ENCODE data around the gene TTC7B.
A peak's percentile ranks its signal among the peaks of the same experiment; 100 is the strongest.

The TTC7B gene

GRCh38 chr14:90700933-90701776, 115.1 kb downstream of the TTC7B start:
- DNase-seq: no peak
- Histone ChIP-seq H3K79me2 (ENCODE audit: control insufficient read depth, insufficient read depth, low read length) (no peaks in the 10 kb centered on the region), H3K56ac (ENCODE audit: low read length) (no peak overlapping the region), H3K79me1 (ENCODE audit: low read length) (no peaks in the 10 kb centered on the region), H3K4me1 (ENCODE audit: control insufficient read depth, low read depth, low read length) (no peaks in the 10 kb centered on the region), H3K4ac (ENCODE audit: low read depth, low read length) (no peak overlapping the region), H4K5ac (ENCODE audit: low read length) (no peak overlapping the region), H2BK15ac (replicated peaks; ENCODE audit: low read depth) (no peak overlapping the region), H3K4me3 (ENCODE audit: low read length) (no peak overlapping the region), H3K9ac (ENCODE audit: low read length) (no peak overlapping the region), H2AK5ac (ENCODE audit: low read length) (no peak overlapping the region), H3K36me3 (ENCODE audit: control insufficient read depth, insufficient read depth, low read length) (no peaks in the 10 kb centered on the region), H2BK120ac (ENCODE audit: low read depth, low read length) (no peak overlapping the region), H3K4me2 (ENCODE audit: low read length) (no peak overlapping the region), H3K23ac (ENCODE audit: low read length) (no peak overlapping the region), H3K27ac (ENCODE audit: low read depth, low read length) (no peak overlapping the region), H3K18ac (ENCODE audit: low read length) (no peak overlapping the region), H2BK5ac (ENCODE audit: low read length) (no peak overlapping the region), H4K8ac (ENCODE audit: low read depth, low read length) (no peak overlapping the region), H3K27me3 (ENCODE audit: insufficient read depth, low read length, poor library complexity) (no peaks in the 10 kb centered on the region)
- no CpG with 5 or more reads among the region's 16 CpGs for WGBS (ENCODE audit: extremely low coverage, insufficient coverage, low lambda C conversion rate)

- Histone ChIP-seq H4K8ac (ENCODE audit: low read depth, low read length) (no peak overlapping the region), H3K79me1 (ENCODE audit: low read length) (no peaks in the 10 kb centered on the region), H3K36me3 (ENCODE audit: control insufficient read depth, insufficient read depth, low read length) (no peaks in the 10 kb centered on the region), H3K27ac (ENCODE audit: low read depth, low read length) (no peak overlapping the region), H3K79me2 (ENCODE audit: control insufficient read depth, insufficient read depth, low read length) (no peaks in the 10 kb centered on the region), H3K4me3 (ENCODE audit: low read length) (no peak overlapping the region), H3K56ac (ENCODE audit: low read length) (no peak overlapping the region), H2BK120ac (ENCODE audit: low read depth, low read length) (no peak overlapping the region), H3K18ac (ENCODE audit: low read length) (no peak overlapping the region), H2AK5ac (ENCODE audit: low read length) (no peak overlapping the region), H2BK15ac (replicated peaks; ENCODE audit: low read depth) (no peak overlapping the region), H3K4ac (ENCODE audit: low read depth, low read length) (no peak overlapping the region), H2BK5ac (ENCODE audit: low read length) (no peak overlapping the region), H3K4me2 (ENCODE audit: low read length) (no peak overlapping the region), H3K27me3 (ENCODE audit: insufficient read depth, low read length, poor library complexity) (no peaks in the 10 kb centered on the region), H3K9ac (ENCODE audit: low read length) (no peak overlapping the region), H4K5ac (ENCODE audit: low read length) (no peak overlapping the region), H3K4me1 (ENCODE audit: control insufficient read depth, low read depth, low read length) (no peaks in the 10 kb centered on the region), H3K23ac (ENCODE audit: low read length) (no peak overlapping the region)
- WGBS (ENCODE audit: extremely low coverage, insufficient coverage, low lambda C conversion rate): no CpG with 5 or more reads among the region's 7 CpGs
- no peak for DNase-seq
Observed at GRCh38 chr14:90699016-90699415, 117.2 kb downstream of the TTC7B start.

- Histone ChIP-seq H3K9ac (ENCODE audit: low read length) (no peak overlapping the region), H3K23ac (ENCODE audit: low read length) (no peak overlapping the region), H2BK15ac (replicated peaks; ENCODE audit: low read depth) (no peak overlapping the region), H3K4me2 (ENCODE audit: low read length) (no peak overlapping the region), H2BK120ac (ENCODE audit: low read depth, low read length) (no peak overlapping the region), H3K56ac (ENCODE audit: low read length) (no peak overlapping the region), H4K5ac (ENCODE audit: low read length) (no peak overlapping the region), H3K4me3 (ENCODE audit: low read length) (no peak overlapping the region), H3K79me2 (ENCODE audit: control insufficient read depth, insufficient read depth, low read length) (no peaks in the 10 kb centered on the region), H2BK5ac (ENCODE audit: low read length) (no peak overlapping the region), H3K18ac (ENCODE audit: low read length) (no peak overlapping the region), H2AK5ac (ENCODE audit: low read length) (no peak overlapping the region), H3K36me3 (ENCODE audit: control insufficient read depth, insufficient read depth, low read length) (no peaks in the 10 kb centered on the region), H3K27ac (ENCODE audit: low read depth, low read length) (no peak overlapping the region), H4K8ac (ENCODE audit: low read depth, low read length) (no peak overlapping the region), H3K27me3 (ENCODE audit: insufficient read depth, low read length, poor library complexity) (no peaks in the 10 kb centered on the region), H3K4me1 (ENCODE audit: control insufficient read depth, low read depth, low read length) (no peaks in the 10 kb centered on the region), H3K4ac (ENCODE audit: low read depth, low read length) (no peak overlapping the region), H3K79me1 (ENCODE audit: low read length) (no peaks in the 10 kb centered on the region)
- WGBS (ENCODE audit: extremely low coverage, insufficient coverage, low lambda C conversion rate): no CpG with 5 or more reads among the region's 7 CpGs
- peak; percentile 45 for DNase-seq
Observed at GRCh38 chr14:90698379-90698869, 117.8 kb downstream of the TTC7B start.

GRCh38 chr14:90697577-90698206, 118.5 kb downstream of the TTC7B start:
- Histone ChIP-seq H3K4me3 (ENCODE audit: low read length) (no peak overlapping the region), H3K4me1 (ENCODE audit: control insufficient read depth, low read depth, low read length) (no peaks in the 10 kb centered on the region), H2BK15ac (replicated peaks; ENCODE audit: low read depth) (no peak overlapping the region), H3K27me3 (ENCODE audit: insufficient read depth, low read length, poor library complexity) (no peaks in the 10 kb centered on the region), H3K9ac (ENCODE audit: low read length) (no peak overlapping the region), H3K79me2 (ENCODE audit: control insufficient read depth, insufficient read depth, low read length) (no peaks in the 10 kb centered on the region), H3K23ac (ENCODE audit: low read length) (no peak overlapping the region), H3K27ac (ENCODE audit: low read depth, low read length) (no peak overlapping the region), H3K4me2 (ENCODE audit: low read length) (no peak overlapping the region), H3K56ac (ENCODE audit: low read length) (no peak overlapping the region), H4K8ac (ENCODE audit: low read depth, low read length) (no peak overlapping the region), H3K4ac (ENCODE audit: low read depth, low read length) (no peak overlapping the region), H3K18ac (ENCODE audit: low read length) (no peak overlapping the region), H2BK5ac (ENCODE audit: low read length) (no peak overlapping the region), H3K79me1 (ENCODE audit: low read length) (no peaks in the 10 kb centered on the region), H2AK5ac (ENCODE audit: low read length) (no peak overlapping the region), H4K5ac (ENCODE audit: low read length) (no peak overlapping the region), H2BK120ac (ENCODE audit: low read depth, low read length) (no peak overlapping the region), H3K36me3 (ENCODE audit: control insufficient read depth, insufficient read depth, low read length) (no peaks in the 10 kb centered on the region)
- WGBS (ENCODE audit: extremely low coverage, insufficient coverage, low lambda C conversion rate): no CpG with 5 or more reads among the region's 15 CpGs
- peak; percentile 86 for DNase-seq

GRCh38 chr14:90697132-90697531, 119.1 kb downstream of the TTC7B start:
- Histone ChIP-seq H3K56ac (ENCODE audit: low read length) (no peak overlapping the region), H3K4ac (ENCODE audit: low read depth, low read length) (no peak overlapping the region), H3K79me1 (ENCODE audit: low read length) (no peaks in the 10 kb centered on the region), H3K9ac (ENCODE audit: low read length) (no peak overlapping the region), H4K8ac (ENCODE audit: low read depth, low read length) (no peak overlapping the region), H3K23ac (ENCODE audit: low read length) (no peak overlapping the region), H3K27me3 (ENCODE audit: insufficient read depth, low read length, poor library complexity) (no peaks in the 10 kb centered on the region), H3K4me3 (ENCODE audit: low read length) (no peak overlapping the region), H2BK5ac (ENCODE audit: low read length) (no peak overlapping the region), H3K4me2 (ENCODE audit: low read length) (no peak overlapping the region), H3K27ac (ENCODE audit: low read depth, low read length) (no peak overlapping the region), H2BK15ac (replicated peaks; ENCODE audit: low read depth) (no peak overlapping the region), H3K36me3 (ENCODE audit: control insufficient read depth, insufficient read depth, low read length) (no peaks in the 10 kb centered on the region), H3K18ac (ENCODE audit: low read length) (no peak overlapping the region), H3K4me1 (ENCODE audit: control insufficient read depth, low read depth, low read length) (no peaks in the 10 kb centered on the region), H4K5ac (ENCODE audit: low read length) (no peak overlapping the region), H2BK120ac (ENCODE audit: low read depth, low read length) (no peak overlapping the region), H2AK5ac (ENCODE audit: low read length) (no peak overlapping the region), H3K79me2 (ENCODE audit: control insufficient read depth, insufficient read depth, low read length) (no peaks in the 10 kb centered on the region)
- no CpG with 5 or more reads among the region's 2 CpGs for WGBS (ENCODE audit: extremely low coverage, insufficient coverage, low lambda C conversion rate)
- DNase-seq: no peak
